ENCODE results near the gene GABBR2.

The GABBR2 gene

DNA sequence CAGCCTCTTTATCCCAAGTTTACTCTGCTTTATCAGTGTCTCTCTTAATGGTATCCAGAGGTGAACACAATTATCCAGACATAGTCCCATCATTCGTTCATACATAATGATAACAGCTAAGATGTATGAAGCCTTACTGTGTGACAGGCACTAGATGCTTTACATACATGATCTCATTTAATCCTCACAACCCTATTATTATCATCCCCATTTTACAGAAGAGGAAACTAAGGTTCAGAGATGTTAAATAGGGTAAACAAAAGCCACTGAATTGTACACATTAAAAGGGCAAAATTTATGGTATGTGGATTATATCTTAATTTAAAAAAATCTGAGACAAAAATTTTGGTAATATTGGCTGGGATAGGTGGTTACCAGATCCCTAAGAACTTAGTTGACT is 329.2 kb downstream of the GABBR2 start:
- H3K36me3 Mint-ChIP-seq (ENCODE audit: low read depth), result no peaks in the 10 kb centered on the region
- no peak overlapping the region for H3K4me3 Mint-ChIP-seq
- H3K27ac Mint-ChIP-seq, result peak overlapping the region in 2 of 3 experiments; percentile 74 to 80
- H3K27me3 Mint-ChIP-seq (ENCODE audit: low read depth), result peaks cover 14% of the 10 kb centered on the region
- H3K9me3 Mint-ChIP-seq, result no peaks in the 10 kb centered on the region
- H3K4me1 Mint-ChIP-seq, result peaks cover 18% of the 10 kb centered on the region
- TF ChIP-seq, protein P1, sequence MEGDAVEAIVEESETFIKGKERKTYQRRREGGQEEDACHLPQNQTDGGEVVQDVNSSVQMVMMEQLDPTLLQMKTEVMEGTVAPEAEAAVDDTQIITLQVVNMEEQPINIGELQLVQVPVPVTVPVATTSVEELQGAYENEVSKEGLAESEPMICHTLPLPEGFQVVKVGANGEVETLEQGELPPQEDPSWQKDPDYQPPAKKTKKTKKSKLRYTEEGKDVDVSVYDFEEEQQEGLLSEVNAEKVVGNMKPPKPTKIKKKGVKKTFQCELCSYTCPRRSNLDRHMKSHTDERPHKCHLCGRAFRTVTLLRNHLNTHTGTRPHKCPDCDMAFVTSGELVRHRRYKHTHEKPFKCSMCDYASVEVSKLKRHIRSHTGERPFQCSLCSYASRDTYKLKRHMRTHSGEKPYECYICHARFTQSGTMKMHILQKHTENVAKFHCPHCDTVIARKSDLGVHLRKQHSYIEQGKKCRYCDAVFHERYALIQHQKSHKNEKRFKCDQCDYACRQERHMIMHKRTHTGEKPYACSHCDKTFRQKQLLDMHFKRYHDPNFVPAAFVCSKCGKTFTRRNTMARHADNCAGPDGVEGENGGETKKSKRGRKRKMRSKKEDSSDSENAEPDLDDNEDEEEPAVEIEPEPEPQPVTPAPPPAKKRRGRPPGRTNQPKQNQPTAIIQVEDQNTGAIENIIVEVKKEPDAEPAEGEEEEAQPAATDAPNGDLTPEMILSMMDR (IDR thresholded peaks at IDR 0.05; ENCODE audit: unreplicated experiment in 3 of 3), result no peak

DNA sequence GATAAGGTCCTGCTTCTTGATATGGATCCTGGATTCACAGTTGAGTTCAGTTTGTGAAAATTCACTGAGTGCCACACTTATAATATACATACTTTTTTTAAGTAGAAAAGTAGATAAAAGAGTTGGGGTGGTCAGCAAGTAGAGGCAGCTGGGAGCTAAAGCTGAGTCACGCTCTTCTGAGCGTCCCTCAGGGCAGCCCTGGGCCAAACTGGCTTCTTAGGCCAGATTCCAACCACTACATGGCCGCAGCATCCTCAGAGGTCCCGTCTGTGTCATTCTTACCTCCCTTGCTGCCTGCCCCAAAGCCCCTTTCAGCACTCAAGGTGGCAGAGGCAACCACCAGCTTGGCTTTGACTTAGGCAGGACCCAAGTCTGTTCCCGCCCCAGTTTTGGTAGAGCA is 329.9 kb downstream of the GABBR2 start:
- Mint-ChIP-seq H3K27ac (peak overlapping the region in 1 of 3 experiments; percentile 16), H3K36me3 (ENCODE audit: low read depth) (no peaks in the 10 kb centered on the region), H3K4me3 (no peak overlapping the region), H3K9me3 (no peaks in the 10 kb centered on the region), H3K27me3 (ENCODE audit: low read depth) (peaks cover 14% of the 10 kb centered on the region), H3K4me1 (peaks cover 21% of the 10 kb centered on the region)
- TF ChIP-seq, protein P1 (IDR thresholded peaks at IDR 0.05; ENCODE audit: unreplicated experiment in 3 of 3), result no peak

DNA sequence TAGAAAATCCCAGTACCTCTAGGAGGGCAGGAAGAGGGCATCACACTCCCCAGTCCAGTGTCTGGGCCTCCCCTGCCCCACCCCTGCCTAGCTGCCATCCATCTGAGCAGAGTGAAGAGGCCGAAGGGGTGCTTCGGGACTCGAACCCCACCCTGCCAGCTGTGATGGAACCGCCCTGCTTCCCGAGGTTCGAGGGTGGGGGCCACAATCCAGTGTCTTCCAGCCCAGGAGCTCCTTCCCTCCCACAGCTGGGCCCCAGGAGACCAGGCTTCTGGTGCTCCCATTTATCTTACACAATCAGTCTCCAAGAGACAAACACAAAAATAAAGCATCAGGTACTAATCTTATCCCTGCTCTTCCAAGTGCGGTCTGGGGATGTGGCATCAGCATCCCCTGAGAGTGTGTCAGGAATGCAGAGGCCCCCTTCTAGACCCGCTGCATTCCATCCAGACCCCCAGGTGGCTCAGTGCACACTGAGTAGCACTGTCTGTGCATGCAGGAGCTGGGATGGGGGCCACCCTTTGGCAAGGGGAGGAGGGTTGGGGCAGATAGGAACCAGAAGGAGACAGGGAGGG is 330.4 kb downstream of the GABBR2 start:
- H3K27ac Mint-ChIP-seq, result no peak overlapping the region
- no peaks in the 10 kb centered on the region for H3K36me3 Mint-ChIP-seq (ENCODE audit: low read depth)
- no peak overlapping the region for H3K4me3 Mint-ChIP-seq
- H3K27me3 Mint-ChIP-seq (ENCODE audit: low read depth), result peaks cover 14% of the 10 kb centered on the region
- H3K4me1 Mint-ChIP-seq, result peaks cover 21% of the 10 kb centered on the region
- no peaks in the 10 kb centered on the region for H3K9me3 Mint-ChIP-seq
- TF ChIP-seq, protein P1 (IDR thresholded peaks at IDR 0.05; ENCODE audit: unreplicated experiment in 3 of 3), result no peak

GRCh38 chr9:98375138-98375726 is 333.5 kb downstream of the GABBR2 start:
- TF ChIP-seq, protein P1 (IDR thresholded peaks at IDR 0.05; ENCODE audit: unreplicated experiment in 3 of 3), result no peak
- H3K27me3 Mint-ChIP-seq (ENCODE audit: low read depth), result peaks cover 10% of the 10 kb centered on the region
- H3K4me3 Mint-ChIP-seq, result no peak overlapping the region
- H3K36me3 Mint-ChIP-seq (ENCODE audit: low read depth), result no peaks in the 10 kb centered on the region
- peak overlapping the region in 1 of 3 experiments; percentile 78 for H3K27ac Mint-ChIP-seq
- no peaks in the 10 kb centered on the region for H3K9me3 Mint-ChIP-seq
- H3K4me1 Mint-ChIP-seq, result peaks cover 21% of the 10 kb centered on the region

GRCh38 chr9:98374385-98375051 is 334.2 kb downstream of the GABBR2 start:
- H3K27me3 Mint-ChIP-seq (ENCODE audit: low read depth), result peaks cover 10% of the 10 kb centered on the region
- H3K4me1 Mint-ChIP-seq, result peaks cover 17% of the 10 kb centered on the region
- H3K4me3 Mint-ChIP-seq, result no peak overlapping the region
- TF ChIP-seq, protein P1 (IDR thresholded peaks at IDR 0.05; ENCODE audit: unreplicated experiment in 3 of 3), result no peak
- peak overlapping the region in 2 of 3 experiments; percentile 3 to 78 for H3K27ac Mint-ChIP-seq
- no peaks in the 10 kb centered on the region for H3K9me3 Mint-ChIP-seq
- no peaks in the 10 kb centered on the region for H3K36me3 Mint-ChIP-seq (ENCODE audit: low read depth)
